ENCODE measurements around the gene MYT1. TPM values are rescaled to one million over a fixed set of nuclear protein-coding genes. Genes with fewer than 3 reads are reported as not detected.

MYT1 gene
- total RNA-seq, 1 experiment from 2014 or later, result 7.1 TPM

- CTCF ChIA-PET, result no interaction called here
- no peaks in the 10 kb centered on the region for H3K36me3 ChIP-seq (ENCODE audit: control insufficient read depth in 1 of 2, insufficient read depth in 2 of 2, low read length in 2 of 2)
- H3K27ac ChIP-seq (ENCODE audit: low read depth, low read length), result no peak overlapping the region
- BruUV-seq (replicated peaks), result no TSS peak
- no peaks in the 10 kb centered on the region for H4K20me1 ChIP-seq (ENCODE audit: insufficient read depth)
- DNase-seq (ENCODE audit: low read depth, low spot score) (no peak), ATAC-seq (no peak)
- H3K79me2 ChIP-seq (ENCODE audit: insufficient read depth, low read length), result no peaks in the 10 kb centered on the region
- intact Hi-C loops (cut with micrococcal nuclease), result no loop called here
- POLR2A ChIA-PET, result no interaction called here
- RAD21 ChIA-PET (ENCODE audit: low non-redundant PET in 1 of 2, low total read pairs in 2 of 2, uncharacterized antibody in 2 of 2, unreplicated experiment in 2 of 2), result no interaction called here
- TF ChIP-seq EZH2 (IDR thresholded peaks at IDR 0.05), result no peak
- TF ChIP-seq CBX3 (IDR thresholded peaks at IDR 0.05; ENCODE audit: low read depth), result no peak
- no peak for TF ChIP-seq ZFX (IDR thresholded peaks at IDR 0.05)
- no peak for TF ChIP-seq EGR1 (IDR thresholded peaks at IDR 0.05; ENCODE audit: low read depth)
- no peak for TF ChIP-seq SP1 (IDR thresholded peaks at IDR 0.05; ENCODE audit: low read depth)
- TF ChIP-seq REST (IDR thresholded peaks at IDR 0.05; ENCODE audit: low read depth), result no peak
- TF ChIP-seq YY1 (IDR thresholded peaks at IDR 0.05; ENCODE audit: extremely low read depth, insufficient replicate concordance, low read depth, low read length), result no peak
- no peak for TF ChIP-seq SIN3A (IDR thresholded peaks at IDR 0.05; ENCODE audit: low read depth)
- H3K9me2 ChIP-seq (ENCODE audit: insufficient read depth), result no peaks in the 10 kb centered on the region
- H3K4me2 ChIP-seq (ENCODE audit: low read length), result no peak overlapping the region
- H3K4me3 ChIP-seq (replicated peaks in 1 of 2; ENCODE audit: low read depth in 1 of 2, low read length in 2 of 2), result no peak overlapping the region
- H3K9ac ChIP-seq (ENCODE audit: low read length), result no peak overlapping the region
- H3K27me3 ChIP-seq (ENCODE audit: insufficient read depth, low read length), result no peaks in the 10 kb centered on the region
- no peaks in the 10 kb centered on the region for H3K4me1 ChIP-seq (ENCODE audit: control insufficient read depth in 1 of 2, insufficient read depth in 2 of 2, low read length in 2 of 2)
- H2AFZ ChIP-seq (ENCODE audit: low read depth, low read length, poor library complexity, severe bottlenecking), result no peak overlapping the region
- no peaks in the 10 kb centered on the region for H3K9me3 ChIP-seq (ENCODE audit: control insufficient read depth in 1 of 2, insufficient read depth in 1 of 2, low read depth in 1 of 2, low read length in 2 of 2)
These were observed 26.6 kb upstream of the MYT1 start for GRCh38 chr20:64137598-64138031.

All from HCT116 (cell line).